ENCODE measurements around the gene PITPNM1. TPM values are rescaled to one million over a fixed set of nuclear protein-coding genes. Genes with fewer than 3 reads are reported as not detected.

The PITPNM1 gene
- total RNA-seq, 4 donors from 2014 or later = 22.8 to 52.6 (median 47.2) TPM

- 64 to 65% methylated on average over 9 to 10 of the region's 10 CpGs for WGBS, 2 donors
- no peak overlapping the region for H3K4me3 ChIP-seq (replicated peaks in 1 of 3)
- peak overlapping the region; percentile 20 to 73 (median 70) for H3K27ac ChIP-seq
- H3K36me3 ChIP-seq = no peaks in the 10 kb centered on the region
- intact Hi-C loops (cut with DNase I) = no loop called here
- no peak for TF ChIP-seq POLR2A (IDR thresholded peaks at IDR 0.05)
- no peak for TF ChIP-seq CTCF (IDR thresholded peaks at IDR 0.05)
- no peaks in the 10 kb centered on the region for H3K9me3 ChIP-seq
- peaks cover 13 to 24% of the 10 kb centered on the region in 2 donors for H3K4me1 ChIP-seq
- no peaks in the 10 kb centered on the region for H3K27me3 ChIP-seq
- DNase-seq = peak; percentile 20 to 37
These were observed 39.6 kb upstream of the PITPNM1 start for GRCh38 chr11:67544616-67545242.

GRCh38 chr11:67543585-67543984 lies 38.4 kb upstream of the PITPNM1 start:
- Histone ChIP-seq H3K27me3 (no peaks in the 10 kb centered on the region), H3K9me3 (no peaks in the 10 kb centered on the region), H3K4me1 (peaks cover 13 to 22% of the 10 kb centered on the region in 2 donors), H3K27ac (peak overlapping the region in 1 of 3 donors; percentile 70), H3K36me3 (no peaks in the 10 kb centered on the region), H3K4me3 (replicated peaks in 1 of 3) (no peak overlapping the region)
- no peak for DNase-seq
- intact Hi-C loops (cut with DNase I) = no loop called here
- TF ChIP-seq CTCF (IDR thresholded peaks at IDR 0.05) (no peak), POLR2A (IDR thresholded peaks at IDR 0.05) (no peak)
- 61 to 67% methylated on average over 2 of the region's 2 CpGs for WGBS, 2 donors

GRCh38 chr11:67542971-67543370 lies 37.8 kb upstream of the PITPNM1 start:
- Histone ChIP-seq H3K9me3 (no peaks in the 10 kb centered on the region), H3K27ac (no peak overlapping the region), H3K4me1 (peaks cover 13 to 21% of the 10 kb centered on the region in 2 donors), H3K27me3 (no peaks in the 10 kb centered on the region), H3K36me3 (no peaks in the 10 kb centered on the region), H3K4me3 (replicated peaks in 1 of 3) (no peak overlapping the region)
- 76 to 80% methylated on average over 6 of the region's 7 CpGs for WGBS, 2 donors
- intact Hi-C loops (cut with DNase I) = no loop called here
- TF ChIP-seq CTCF (IDR thresholded peaks at IDR 0.05) (no peak), POLR2A (IDR thresholded peaks at IDR 0.05) (no peak)
- no peak for DNase-seq

GRCh38 chr11:67542169-67542568 lies 37.0 kb upstream of the PITPNM1 start:
- Histone ChIP-seq H3K4me1 (peaks cover 13 to 21% of the 10 kb centered on the region in 2 donors), H3K9me3 (no peaks in the 10 kb centered on the region), H3K36me3 (no peaks in the 10 kb centered on the region), H3K27me3 (no peaks in the 10 kb centered on the region), H3K27ac (no peak overlapping the region), H3K4me3 (replicated peaks in 1 of 3) (no peak overlapping the region)
- TF ChIP-seq CTCF (IDR thresholded peaks at IDR 0.05) (no peak), POLR2A (IDR thresholded peaks at IDR 0.05) (no peak)
- intact Hi-C loops (cut with DNase I) = no loop called here
- DNase-seq = no peak
- 73 to 78% methylated on average over 3 of the region's 3 CpGs for WGBS, 2 donors

- Histone ChIP-seq H3K27ac (no peak overlapping the region), H3K36me3 (no peaks in the 10 kb centered on the region), H3K4me3 (replicated peaks in 1 of 3) (no peak overlapping the region), H3K27me3 (no peaks in the 10 kb centered on the region), H3K4me1 (peaks cover 13 to 21% of the 10 kb centered on the region in 2 donors), H3K9me3 (no peaks in the 10 kb centered on the region)
- no peak for DNase-seq
- intact Hi-C loops (cut with DNase I) = no loop called here
- no peak for TF ChIP-seq CTCF (IDR thresholded peaks at IDR 0.05)
- TF ChIP-seq POLR2A (IDR thresholded peaks at IDR 0.05) = no peak
- 97 to 100% methylated on average over 1 to 4 of the region's 6 CpGs for WGBS, 2 donors
These were observed 36.0 kb upstream of the PITPNM1 start for GRCh38 chr11:67541198-67541597.

Measured in thyroid gland (tissue), 4 donors.